GM21619 (cell line): ENCODE results near the gene ATP5MC2.
A peak's percentile ranks its signal among the peaks of the same experiment; 100 is the strongest.
"Not testable (repeated sequence)": the region's sequence is repeated elsewhere in the genome, so short reads cannot be mapped to it uniquely, and the experiment has no call there.

Experiments
- ATAC-seq: cut with Tn5 transposase; IDR thresholded peaks from one replicate; pipeline ENCODE4 v1.9.1; 2021; ENCODE audit not compliant: unreplicated experiment

Gene ATP5MC2

GRCh38 chr12:53653595-53653994 is 22.3 kb downstream of the ATP5MC2 start:
- no peak for ATAC-seq

- ATAC-seq, result no peak
These were observed 23.5 kb downstream of the ATP5MC2 start for GRCh38 chr12:53652366-53652765.

- no peak for ATAC-seq
These were observed 24.1 kb downstream of the ATP5MC2 start for GRCh38 chr12:53651737-53652136.

GRCh38 chr12:53646300-53646699 is 29.6 kb downstream of the ATP5MC2 start:
- ATAC-seq, result not testable (repeated sequence)

- no peak for ATAC-seq
These were observed 30.7 kb downstream of the ATP5MC2 start for GRCh38 chr12:53645165-53645564.

GRCh38 chr12:53644133-53644532 is 31.8 kb downstream of the ATP5MC2 start:
- ATAC-seq, result no peak

GRCh38 chr12:53643232-53643979 is 32.5 kb downstream of the ATP5MC2 start:
- no peak for ATAC-seq

- ATAC-seq, result no peak
These were observed 37.8 kb downstream of the ATP5MC2 start for GRCh38 chr12:53638057-53638456.

- ATAC-seq, result no peak
These were observed 39.2 kb downstream of the ATP5MC2 start for GRCh38 chr12:53636641-53637040.

- not testable (repeated sequence) for ATAC-seq
These were observed 40.2 kb downstream of the ATP5MC2 start for GRCh38 chr12:53635708-53636107.

- ATAC-seq, result no peak
These were observed 44.2 kb downstream of the ATP5MC2 start for GRCh38 chr12:53631721-53632120.

GRCh38 chr12:53627919-53628318 is 48.0 kb downstream of the ATP5MC2 start:
- no peak for ATAC-seq

GRCh38 chr12:53626702-53627169 is 49.1 kb downstream of the ATP5MC2 start:
- ATAC-seq, result no peak

GRCh38 chr12:53625946-53626701 is 49.8 kb downstream of the ATP5MC2 start, which contains the start of gene ATF7:
Gene ATF7, minus strand, starts transcription at chr12:53626382. Its CDS starts 25,382 bp downstream, at chr12:53601000.
- peak; percentile 95 for ATAC-seq

GRCh38 chr12:53625373-53625945 is 50.4 kb downstream of the ATP5MC2 start:
- ATAC-seq, result no peak

GRCh38 chr12:53624956-53625355 is 50.9 kb downstream of the ATP5MC2 start:
- no peak for ATAC-seq

GRCh38 chr12:53624458-53624857 is 51.4 kb downstream of the ATP5MC2 start:
- no peak for ATAC-seq

- no peak for ATAC-seq
These were observed 52.1 kb downstream of the ATP5MC2 start for GRCh38 chr12:53623548-53624385.

- no peak for ATAC-seq
These were observed 53.2 kb downstream of the ATP5MC2 start for GRCh38 chr12:53622724-53623123.

- no peak for ATAC-seq
These were observed 57.6 kb downstream of the ATP5MC2 start for GRCh38 chr12:53618275-53618674.

GRCh38 chr12:53617700-53618099 is 58.2 kb downstream of the ATP5MC2 start:
- no peak for ATAC-seq
